ENCODE results near the gene NEK6.

The NEK6 gene

DNA sequence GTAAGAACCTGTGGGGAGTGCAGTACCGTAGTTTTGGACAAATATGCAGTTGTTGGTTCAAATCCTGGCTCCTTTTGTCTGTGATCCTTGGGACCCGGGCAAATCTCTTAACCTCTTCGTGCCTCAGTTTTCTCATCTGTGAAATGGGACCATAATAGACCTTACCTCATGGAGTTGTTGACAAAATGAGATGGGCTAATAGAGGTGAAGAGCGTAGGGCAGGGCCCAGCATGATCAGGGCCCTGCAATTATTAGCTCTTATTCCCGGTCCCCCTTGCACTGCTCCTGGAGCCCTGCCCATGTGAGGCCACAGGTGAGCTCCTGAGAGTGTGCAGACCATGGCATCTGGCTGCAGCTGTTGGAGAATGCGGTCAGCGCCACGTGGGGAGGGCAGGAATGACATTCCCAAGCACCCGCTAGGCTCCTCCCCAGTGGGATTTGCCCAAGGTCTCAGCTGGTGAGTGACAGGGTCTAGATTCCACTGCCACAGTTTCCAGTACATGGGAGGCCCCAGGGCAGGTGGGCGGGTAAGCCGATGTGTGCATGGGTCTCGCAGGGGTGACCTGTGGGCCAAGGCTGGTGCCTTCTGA lies 41.0 kb downstream of the NEK6 start:
- DNase-seq: no peak

DNA sequence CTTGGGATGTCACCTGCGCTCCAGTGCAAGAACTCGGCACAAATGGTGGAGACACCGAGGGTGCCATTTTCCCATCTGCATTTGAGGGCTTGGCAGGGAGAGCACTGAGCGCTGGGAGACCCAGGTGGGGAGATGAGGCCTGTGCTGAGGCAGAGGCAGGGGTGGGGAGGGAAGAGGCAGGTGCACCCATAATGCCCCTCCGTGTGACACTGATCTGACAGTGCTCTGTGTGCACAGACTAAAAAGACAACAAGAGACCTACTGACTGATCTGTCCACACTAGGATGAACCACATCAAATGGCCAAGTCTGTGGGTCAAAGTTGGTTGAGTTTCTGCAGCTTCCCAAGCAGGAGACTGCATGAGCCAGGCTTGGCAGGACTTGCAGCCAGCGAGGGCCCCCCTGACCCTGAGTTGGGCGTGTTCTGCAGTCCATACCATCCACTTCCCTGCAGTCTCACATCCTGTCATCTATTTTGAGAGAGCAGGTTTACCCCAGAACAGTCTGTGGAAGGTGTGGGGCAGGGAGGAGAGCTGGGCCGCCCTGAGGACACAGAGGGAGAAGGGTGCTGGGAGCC lies 41.9 kb downstream of the NEK6 start:
- no peak for DNase-seq

DNA sequence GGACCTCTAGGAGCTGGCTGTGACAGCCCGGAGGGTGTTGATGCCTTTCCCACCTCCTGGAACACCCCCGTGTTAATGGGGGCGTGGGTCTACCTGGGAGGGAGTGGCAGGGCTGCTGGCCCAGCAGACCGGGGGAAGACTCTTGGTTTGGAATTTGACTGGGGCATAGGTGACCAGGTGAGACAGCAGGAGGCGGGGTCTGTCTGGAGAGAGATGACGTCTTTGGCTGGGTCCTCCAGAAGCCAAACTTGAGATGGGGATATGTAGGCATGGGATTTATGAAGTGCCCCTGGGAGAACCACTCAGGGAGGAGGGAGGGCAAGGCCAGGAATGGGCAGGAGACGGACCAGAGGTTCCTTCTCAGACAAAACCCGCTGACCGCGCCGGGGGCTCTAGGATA lies 42.6 kb downstream of the NEK6 start:
- DNase-seq: no peak

DNA sequence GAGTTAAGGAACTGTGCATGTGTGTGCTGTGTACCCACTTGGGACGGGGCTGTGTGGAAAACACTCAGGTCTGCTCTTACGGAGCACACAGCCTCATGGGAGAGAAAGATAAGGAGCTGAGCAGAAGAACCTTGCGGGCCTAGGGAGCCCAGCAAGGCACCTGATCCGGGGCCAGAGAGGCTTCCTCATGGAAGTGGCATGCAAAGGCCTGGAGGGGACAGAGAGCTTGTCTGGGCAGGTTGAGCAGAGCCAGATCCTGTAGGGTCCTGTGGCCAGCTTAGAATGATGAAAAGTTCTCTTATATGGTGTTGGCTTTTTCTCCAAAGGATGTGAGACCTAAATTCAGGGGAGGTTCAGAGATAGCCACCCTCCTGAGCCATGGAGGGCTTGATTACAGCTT lies 45.2 kb downstream of the NEK6 start:
- DNase-seq: no peak

GRCh38 chr9:124303762-124304161 lies 46.0 kb downstream of the NEK6 start:
- DNase-seq: no peak

DNA sequence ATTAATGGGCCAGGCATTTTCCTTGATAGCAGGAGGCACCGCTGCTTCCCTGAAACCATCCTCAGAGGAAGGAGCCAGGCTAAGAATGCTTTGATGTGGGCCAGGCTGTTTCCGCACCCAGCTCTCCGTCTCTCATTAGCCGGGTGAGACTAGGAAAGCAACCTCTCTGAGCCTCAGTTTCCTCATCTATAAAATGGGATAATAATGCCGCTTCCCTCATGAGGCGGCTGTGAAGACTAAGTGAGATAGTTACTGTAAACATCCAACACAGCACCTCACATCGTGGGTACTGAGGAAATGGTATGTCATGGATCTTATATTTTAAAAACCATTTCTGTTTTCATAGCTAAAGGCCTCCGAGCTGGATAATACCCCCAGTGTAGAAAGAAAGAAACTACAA lies 46.5 kb downstream of the NEK6 start:
- no peak for DNase-seq

GRCh38 chr9:124306098-124306735 lies 48.5 kb downstream of the NEK6 start:
- no peak for DNase-seq

DNA sequence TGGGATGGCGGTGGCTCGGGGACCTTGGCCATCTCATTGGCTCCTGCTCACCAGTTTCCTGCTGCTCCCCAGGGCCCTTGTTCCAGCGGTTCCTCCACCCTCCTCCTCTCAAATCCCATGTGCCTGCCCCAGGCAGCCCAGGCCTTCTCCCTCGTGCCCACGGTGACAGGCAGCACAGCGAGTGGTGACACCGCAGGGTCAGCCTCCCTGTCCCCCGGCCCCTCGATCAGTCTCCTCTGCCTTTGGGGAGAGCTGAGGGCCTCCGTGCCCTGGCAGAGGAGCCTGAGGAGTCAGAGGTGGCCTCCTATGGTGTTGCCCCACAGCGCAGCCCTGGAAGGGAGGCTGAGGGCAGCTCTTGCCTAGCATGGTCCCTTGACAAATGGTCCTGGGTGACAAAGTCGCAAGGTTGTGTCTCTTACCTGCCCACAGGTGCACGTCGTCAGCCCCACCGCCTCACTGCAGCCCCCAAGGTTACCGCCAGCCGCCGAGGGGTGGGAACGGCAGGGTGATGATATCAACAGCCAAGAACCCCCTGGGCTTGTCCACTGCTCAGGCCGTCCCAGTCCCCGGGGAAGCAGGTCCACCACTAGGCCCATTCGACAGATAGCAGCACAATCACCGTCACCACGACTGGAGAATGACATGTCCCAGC lies 49.8 kb downstream of the NEK6 start:
- DNase-seq: no peak

- DNase-seq: no peak
Observed at GRCh38 chr9:124308606-124309491, 51.1 kb downstream of the NEK6 start.

- DNase-seq: no peak
Observed at GRCh38 chr9:124309667-124310084, 51.9 kb downstream of the NEK6 start.

DNA sequence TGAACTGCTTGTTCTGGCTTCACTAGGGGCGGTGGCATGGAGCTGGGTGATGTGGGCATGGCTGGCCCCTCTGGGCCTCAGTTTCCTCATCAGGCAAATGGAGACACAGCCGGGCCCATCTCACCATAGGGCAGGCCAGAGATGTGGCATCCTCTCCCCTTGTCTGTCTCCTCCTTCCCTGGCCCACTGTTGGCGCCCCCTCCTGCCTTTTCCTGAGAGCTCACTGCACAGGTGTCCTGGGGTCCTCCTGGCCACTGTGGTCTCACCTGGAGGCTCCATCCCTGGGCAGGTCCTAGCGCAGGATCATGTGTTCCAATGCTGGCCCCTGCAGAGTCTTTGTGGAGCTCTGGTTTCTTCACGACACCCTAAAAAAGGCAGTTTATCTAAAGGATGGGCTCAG lies 53.5 kb downstream of the NEK6 start:
- no peak for DNase-seq

- no peak for DNase-seq
Observed at GRCh38 chr9:124312290-124313265, 54.8 kb downstream of the NEK6 start.

- no peak for DNase-seq
Observed at GRCh38 chr9:124313940-124314339, 56.2 kb downstream of the NEK6 start.

DNA sequence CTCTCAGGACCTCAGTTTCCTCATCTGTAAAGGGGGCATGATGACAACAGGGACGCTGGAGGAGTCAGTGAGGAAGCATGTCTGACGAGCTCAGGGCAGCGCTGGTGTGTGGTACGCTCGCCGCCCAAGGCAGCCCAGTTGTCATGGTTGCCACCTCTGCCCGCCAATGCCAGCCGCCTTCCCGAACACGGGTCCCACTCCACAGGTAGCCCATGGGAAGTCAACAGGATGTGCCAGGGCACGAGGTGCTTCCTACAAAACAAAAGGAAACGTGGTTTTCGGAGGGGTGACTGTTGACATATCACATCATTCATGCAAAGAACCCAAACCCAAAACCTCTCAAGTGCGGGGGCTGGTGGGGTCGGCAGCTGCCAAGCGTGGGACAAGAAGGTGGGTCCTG lies 58.1 kb downstream of the NEK6 start:
- DNase-seq: no peak

GRCh38 chr9:124320062-124320973 lies 62.6 kb downstream of the NEK6 start:
- peak; percentile 64 for DNase-seq

GRCh38 chr9:124321416-124321815 lies 63.7 kb downstream of the NEK6 start:
- no peak for DNase-seq

DNA sequence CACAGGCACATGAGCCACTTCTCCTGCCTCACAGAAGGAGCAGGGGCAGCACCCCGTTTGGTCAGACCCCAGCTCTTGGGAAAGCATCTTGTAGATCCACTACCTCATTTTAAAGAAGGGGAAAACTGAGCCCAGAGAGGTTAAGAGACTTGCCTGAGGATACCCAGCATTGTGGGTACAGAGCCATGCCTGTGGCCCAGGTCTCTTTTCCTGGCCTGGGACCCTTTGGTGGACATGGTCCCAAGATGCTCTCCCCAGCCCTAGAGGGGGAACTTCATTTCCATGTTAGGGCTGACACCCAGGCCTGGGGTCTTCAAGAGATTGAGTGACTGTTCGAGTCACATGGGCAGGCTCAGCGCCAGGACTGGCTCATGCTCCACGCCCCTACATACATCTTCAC lies 64.2 kb downstream of the NEK6 start:
- no peak for DNase-seq

DNA sequence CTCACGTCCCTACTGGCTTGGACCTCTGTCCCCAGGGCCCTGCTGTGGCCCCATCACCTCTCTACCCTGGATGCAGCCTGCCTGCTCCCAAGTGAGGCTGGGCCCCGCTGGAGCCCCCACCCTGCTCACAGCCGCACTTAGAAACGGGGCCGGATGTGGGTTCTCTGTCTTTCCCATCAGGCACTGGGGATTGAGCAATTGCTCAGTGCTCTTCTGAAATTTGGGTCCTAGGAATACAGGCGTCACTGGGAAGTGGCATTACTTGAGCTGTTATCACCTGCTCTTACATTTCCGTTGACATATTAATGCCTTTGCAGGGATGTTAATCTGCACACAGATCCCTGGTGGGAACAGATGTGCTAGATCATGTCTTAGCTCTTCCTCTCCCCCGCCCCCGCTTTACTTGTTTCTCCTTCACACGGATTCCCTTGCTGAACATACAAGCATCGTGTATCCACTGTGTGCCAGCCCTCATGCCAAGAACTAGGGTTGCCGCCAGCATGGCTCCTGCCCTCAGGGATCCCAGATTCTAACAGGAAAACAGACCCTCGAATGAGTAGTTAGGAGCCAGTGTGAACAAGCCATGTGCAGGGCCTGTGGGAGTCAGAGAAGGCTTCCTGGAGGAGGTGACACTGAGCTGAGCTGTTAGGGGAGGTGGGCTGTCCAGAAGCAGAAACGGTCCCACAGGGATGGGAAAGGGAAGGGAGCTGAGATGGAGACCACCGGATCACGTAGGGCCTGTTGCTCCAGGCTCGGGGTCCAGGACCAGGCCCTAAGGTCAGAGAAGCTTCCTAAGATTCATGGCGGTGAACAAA lies 65.1 kb downstream of the NEK6 start:
- no peak for DNase-seq

DNA sequence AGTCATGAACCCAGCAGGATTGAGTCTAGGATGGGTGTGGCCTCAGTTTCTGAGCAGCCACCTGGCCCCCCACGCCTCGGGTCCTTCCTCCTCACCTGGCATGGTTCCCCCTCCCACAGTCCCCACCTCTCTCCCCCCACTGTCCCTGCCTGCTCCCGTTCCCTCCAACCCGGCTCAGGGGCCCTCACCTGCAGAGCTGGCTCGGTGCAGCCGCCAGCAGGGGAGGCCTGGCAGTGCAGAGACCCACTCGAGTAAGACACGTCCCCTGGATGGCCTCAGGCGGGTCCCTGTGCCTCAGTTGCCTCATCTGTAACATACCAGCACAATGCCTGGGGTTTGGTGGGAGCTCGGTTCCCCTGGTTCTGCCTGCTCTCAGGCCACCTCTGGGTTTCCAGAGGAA lies 66.2 kb downstream of the NEK6 start:
- DNase-seq: no peak

DNA sequence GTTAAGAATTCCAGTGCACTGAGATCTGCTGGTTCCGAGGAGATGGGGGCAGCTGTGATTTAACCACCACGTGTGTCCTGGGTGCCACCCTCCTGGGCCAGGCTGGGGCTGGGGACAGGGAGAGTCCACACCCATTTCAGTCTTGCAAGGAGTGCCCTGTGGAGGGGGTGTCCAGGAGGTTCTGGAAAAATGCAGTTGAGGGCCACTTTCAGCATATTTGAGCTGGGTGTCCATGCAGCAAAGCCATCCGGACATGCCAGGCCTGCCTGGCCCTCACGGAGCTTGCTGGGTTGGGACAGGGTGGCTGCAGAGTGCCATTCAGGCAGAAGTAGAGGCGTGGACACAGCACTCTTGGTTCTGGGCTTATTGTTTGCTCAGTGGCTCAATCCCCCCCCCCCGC lies 68.1 kb downstream of the NEK6 start:
- DNase-seq: no peak
